Activated CD8-positive, alpha-beta T cell treated with anti-CD3 and anti-CD28 coated beads for 36 hours (primary cell): Measurements from ENCODE around the gene PRR11. TPM values are rescaled to one million over a fixed set of nuclear protein-coding genes. Genes with fewer than 3 reads are reported as not detected.

Source experiments
- ATAC-seq: fragments of 200-7000 bp; cut with Tn5 transposase; one replicate; pipeline ENCODE4 v1.10.0; 2021; ENCODE audit warnings: mild to moderate bottlenecking, moderate library complexity
- CTCF ChIA-PET: fragments of 350-600 bp; sonication (Branson Sonifier 250); formaldehyde crosslinking; loops from one replicate; lab custom pipeline; 2021; ENCODE audit warnings: antibody characterized with exemption; lab: Charles Lee
- POLR2A ChIA-PET: fragments of 350-600 bp; sonication (Branson Sonifier 250); formaldehyde crosslinking; loops from one replicate; lab custom pipeline; 2021; ENCODE audit warnings: antibody characterized with exemption; lab: Charles Lee
- DNase-seq: peaks from one replicate; pipeline ENCODE4 v3.0.0-alpha.2; 2020
- H3K27ac Mint-ChIP-seq: one replicate; pipeline ENCODE4 v1.8.0; 2021; ENCODE audit warnings: mild to moderate bottlenecking, mixed read lengths
- H3K27me3 Mint-ChIP-seq: one replicate; pipeline ENCODE4 v1.8.0; 2021; ENCODE audit warnings: mixed read lengths
- H3K36me3 Mint-ChIP-seq: one replicate; pipeline ENCODE4 v1.8.0; 2021; ENCODE audit warnings: low read depth, mixed read lengths
- H3K4me1 Mint-ChIP-seq: one replicate; pipeline ENCODE4 v1.8.0; 2021; ENCODE audit warnings: low read depth, mixed read lengths
- H3K4me3 Mint-ChIP-seq: one replicate; pipeline ENCODE4 v1.8.0; 2021; ENCODE audit warnings: mild to moderate bottlenecking, moderate library complexity, mixed read lengths
- H3K9me3 Mint-ChIP-seq: one replicate; pipeline ENCODE4 v1.8.0; 2021; ENCODE audit warnings: mixed read lengths
- CTCF ChIP-seq: fragments of 200-600 bp; IDR thresholded peaks from one replicate; pipeline ENCODE4 v1.8.0; 2022; ENCODE audit warnings: antibody characterized with exemption, mild to moderate bottlenecking
- intact Hi-C: fragments of 100-400 bp; cut with micrococcal nuclease; formaldehyde crosslinking; loops from one replicate; pipeline ENCODE4 v1.10.0; 2022
- total RNA-seq, 2 experiments: library from RNA; stranded (reverse); gene quantifications; one replicate each; pipeline ENCODE4 v1.2.3, GENCODE V29; 2021

PRR11 gene
- total RNA-seq, 2 experiments from 2014 or later, result 66.6 to 67.5 TPM

GRCh38 chr17:59108400-59109102 lies 47.0 kb upstream of the PRR11 start:
- peaks cover 40% of the 10 kb centered on the region for H3K4me1 Mint-ChIP-seq
- no peaks in the 10 kb centered on the region for H3K27me3 Mint-ChIP-seq
- ChIA-PET CTCF (no interaction called here), POLR2A (interaction anchor here (3.6 kb wide), 1 partner anchor 9 kb away, joined by 15 read pairs; no protein-coding TSS in a partner anchor)
- DNase-seq (no peak), ATAC-seq (no peak)
- peaks cover 22% of the 10 kb centered on the region for H3K36me3 Mint-ChIP-seq
- intact Hi-C loops, result loop anchor here (5.0 to 10.0 kb wide), 2 partner anchors 49 to 774 kb away; partner anchors contain the start of genes PRR11 and SKA2
- H3K4me3 Mint-ChIP-seq, result peak overlapping the region; percentile 99
- no peak for TF ChIP-seq CTCF
- no peaks in the 10 kb centered on the region for H3K9me3 Mint-ChIP-seq
- H3K27ac Mint-ChIP-seq, result no peak overlapping the region

- no peak for ATAC-seq
- no peak overlapping the region for H3K4me3 Mint-ChIP-seq
Measured at GRCh38 chr17:59110973-59111372, 44.6 kb upstream of the PRR11 start.

GRCh38 chr17:59111539-59111938 lies 44.0 kb upstream of the PRR11 start:
- ATAC-seq, result no peak
- Mint-ChIP-seq H3K27ac (no peak overlapping the region), H3K36me3 (peaks cover 22% of the 10 kb centered on the region), H3K27me3 (no peaks in the 10 kb centered on the region), H3K4me1 (peaks cover 24% of the 10 kb centered on the region), H3K9me3 (no peaks in the 10 kb centered on the region), H3K4me3 (no peak overlapping the region)
- no peak for TF ChIP-seq CTCF
- intact Hi-C loops, result no loop called here
- CTCF ChIA-PET, result no interaction called here
- POLR2A ChIA-PET, result interaction anchor here (1.2 kb wide), 1 partner anchor 44 kb away, joined by 3 read pairs; the partner anchor contains the start of genes PRR11 and SKA2
- no peak for DNase-seq

More at GRCh38 chr17:59110973-59111372, 44.6 kb upstream of the PRR11 start:
- Mint-ChIP-seq H3K36me3 (peaks cover 22% of the 10 kb centered on the region), H3K4me1 (peaks cover 24% of the 10 kb centered on the region), H3K27ac (peak overlapping the region; percentile 56), H3K9me3 (no peaks in the 10 kb centered on the region), H3K27me3 (no peaks in the 10 kb centered on the region)
- ChIA-PET CTCF (no interaction called here), POLR2A (no interaction called here)
- intact Hi-C loops, result no loop called here
- no peak for TF ChIP-seq CTCF
- DNase-seq, result no peak

GRCh38 chr17:59115474-59115873 lies 40.1 kb upstream of the PRR11 start:
- Mint-ChIP-seq H3K4me1 (peaks cover 5% of the 10 kb centered on the region), H3K27me3 (no peaks in the 10 kb centered on the region), H3K36me3 (peaks cover 18% of the 10 kb centered on the region), H3K4me3 (no peak overlapping the region), H3K9me3 (no peaks in the 10 kb centered on the region), H3K27ac (no peak overlapping the region)
- no peak for TF ChIP-seq CTCF
- ATAC-seq (no peak), DNase-seq (no peak)
- ChIA-PET POLR2A (interaction anchor here (0.7 kb wide), 1 partner anchor 43 kb away, joined by 5 read pairs; no protein-coding TSS in a partner anchor), CTCF (no interaction called here)
- intact Hi-C loops, result no loop called here

GRCh38 chr17:59121901-59122480 lies 33.6 kb upstream of the PRR11 start:
- ChIA-PET POLR2A (interaction anchor here (1.5 kb wide), 1 partner anchor 16 kb away, joined by 5 read pairs; the partner anchor contains the start of gene TRIM37), CTCF (no interaction called here)
- H3K9me3 Mint-ChIP-seq, result no peaks in the 10 kb centered on the region
- H3K4me1 Mint-ChIP-seq, result no peaks in the 10 kb centered on the region
- no peak for DNase-seq
- H3K36me3 Mint-ChIP-seq, result peaks cover 20% of the 10 kb centered on the region
- no peak overlapping the region for H3K4me3 Mint-ChIP-seq
- ATAC-seq, result no peak
- intact Hi-C loops, result no loop called here
- no peak for TF ChIP-seq CTCF
- H3K27me3 Mint-ChIP-seq, result no peaks in the 10 kb centered on the region
- no peak overlapping the region for H3K27ac Mint-ChIP-seq
